ENCODE results near the gene ADAM19. TPM values are rescaled to one million over a fixed set of nuclear protein-coding genes. Genes with fewer than 3 reads are reported as not detected.
"Not testable (repeated sequence)": the region's sequence is repeated elsewhere in the genome, so short reads cannot be mapped to it uniquely, and the experiment has no call there.

Gene ADAM19
- total RNA-seq, 2 experiments from 2014 or later: 24.2 to 103 TPM

GRCh38 chr5:157485340-157485739 is 90.2 kb downstream of the ADAM19 start:
- Histone ChIP-seq H3K79me2 (ENCODE audit: insufficient read depth, low read depth, low read length) (no peaks in the 10 kb centered on the region), H3K4me1 (ENCODE audit: insufficient read depth, low read length, poor library complexity, severe bottlenecking) (peaks cover 65% of the 10 kb centered on the region), H4K20me1 (ENCODE audit: insufficient read depth, low read length) (no peaks in the 10 kb centered on the region), H3K36me3 (ENCODE audit: insufficient read depth, low read length) (peaks cover 62% of the 10 kb centered on the region), H3K9me3 (ENCODE audit: low read length) (no peaks in the 10 kb centered on the region), H3K4me3 (ENCODE audit: low read depth, low read length, poor library complexity, severe bottlenecking) (peak overlapping the region; percentile 22), H3K4me2 (ENCODE audit: low read length) (peak overlapping the region; percentile 82), H3K27ac (ENCODE audit: low read depth, low read length, poor library complexity, severe bottlenecking) (peak overlapping the region; percentile 96), H3K9me2 (ENCODE audit: insufficient read depth, low read length) (no peaks in the 10 kb centered on the region), H2AFZ (ENCODE audit: low read length) (no peak overlapping the region; the same call in 1 of the 2 replicates)
- intact Hi-C loops (cut with micrococcal nuclease; ENCODE audit: unreplicated experiment): loop anchor here (5.0 to 10.0 kb wide), 3 partner anchors 112 to 341 kb away; partner anchors contain the start of genes CYFIP2 and MED7
- TF ChIP-seq CTCF (conservative IDR thresholded peaks at IDR 0.05; ENCODE audit: low read length): no peak
- no peak for TF ChIP-seq EZH2phosphoT487 (IDR thresholded peaks at IDR 0.05; ENCODE audit: borderline replicate concordance, low read depth, low read length)
- ChIA-PET CTCF (ENCODE audit: unreplicated experiment) (interaction anchor here (0.9 to 2.3 kb wide), 7 partner anchors 11 to 233 kb away, joined by 3 to 10 read pairs (median 4); no protein-coding TSS in a partner anchor), POLR2A (interaction anchor here (0.5 to 4.8 kb wide), 16 partner anchors 10 to 1608 kb away, joined by 3 to 37 read pairs (median 5); partner anchors contain the start of gene MED7)
- DNase-seq (ENCODE audit: low spot score): no peak
- no TSS peak for BruUV-seq (replicated peaks)

GRCh38 chr5:157484768-157485167 is 90.8 kb downstream of the ADAM19 start:
- Histone ChIP-seq H3K4me3 (ENCODE audit: low read depth, low read length, poor library complexity, severe bottlenecking) (peak overlapping the region; percentile 1), H3K9me2 (ENCODE audit: insufficient read depth, low read length) (no peaks in the 10 kb centered on the region), H4K20me1 (ENCODE audit: insufficient read depth, low read length) (no peaks in the 10 kb centered on the region), H3K36me3 (ENCODE audit: insufficient read depth, low read length) (peaks cover 56% of the 10 kb centered on the region), H3K4me2 (ENCODE audit: low read length) (peak overlapping the region; percentile 82), H3K79me2 (ENCODE audit: insufficient read depth, low read depth, low read length) (no peaks in the 10 kb centered on the region), H3K9me3 (ENCODE audit: low read length) (no peaks in the 10 kb centered on the region), H3K27ac (ENCODE audit: low read depth, low read length, poor library complexity, severe bottlenecking) (peak overlapping the region; percentile 96), H2AFZ (ENCODE audit: low read length) (no peak overlapping the region), H3K4me1 (ENCODE audit: insufficient read depth, low read length, poor library complexity, severe bottlenecking) (peaks cover 65% of the 10 kb centered on the region)
- intact Hi-C loops (cut with micrococcal nuclease; ENCODE audit: unreplicated experiment): loop anchor here (5.0 to 10.0 kb wide), 3 partner anchors 113 to 340 kb away; partner anchors contain the start of genes CYFIP2 and MED7
- peak; percentile 66 for DNase-seq (ENCODE audit: low spot score)
- ChIA-PET POLR2A (interaction anchor here (0.5 to 4.8 kb wide), 12 partner anchors 10 to 1608 kb away, joined by 3 to 37 read pairs (median 5); partner anchors contain the start of genes CLINT1 and MED7), CTCF (ENCODE audit: unreplicated experiment) (interaction anchor here (0.9 to 2.3 kb wide), 4 partner anchors 12 to 234 kb away, joined by 3 to 10 read pairs (median 5); no protein-coding TSS in a partner anchor)
- TF ChIP-seq CTCF (conservative IDR thresholded peaks at IDR 0.05; ENCODE audit: low read length) (no peak), EZH2phosphoT487 (IDR thresholded peaks at IDR 0.05; ENCODE audit: borderline replicate concordance, low read depth, low read length) (no peak)
- TSS peak; percentile 5 for BruUV-seq (replicated peaks)

- H3K4me3 ChIP-seq (ENCODE audit: low read depth, low read length, poor library complexity, severe bottlenecking); H3K9me2 ChIP-seq (ENCODE audit: insufficient read depth, low read length); H3K9me3 ChIP-seq (ENCODE audit: low read length); H3K79me2 ChIP-seq (ENCODE audit: insufficient read depth, low read depth, low read length); DNase-seq (ENCODE audit: low spot score); H4K20me1 ChIP-seq (ENCODE audit: insufficient read depth, low read length); H3K4me2 ChIP-seq (ENCODE audit: low read length); H2AFZ ChIP-seq (ENCODE audit: low read length); POLR2A ChIA-PET; H3K27ac ChIP-seq (ENCODE audit: low read depth, low read length, poor library complexity, severe bottlenecking); BruUV-seq (replicated peaks); CTCF ChIA-PET (ENCODE audit: unreplicated experiment): not testable (repeated sequence)
- intact Hi-C loops (cut with micrococcal nuclease; ENCODE audit: unreplicated experiment): loop anchor here (10.0 kb wide), 1 partner anchor 338 kb away; the partner anchor contains the start of gene MED7
- Histone ChIP-seq H3K4me1 (ENCODE audit: insufficient read depth, low read length, poor library complexity, severe bottlenecking) (peaks cover 65% of the 10 kb centered on the region), H3K36me3 (ENCODE audit: insufficient read depth, low read length) (peaks cover 39% of the 10 kb centered on the region)
Measured at GRCh38 chr5:157482702-157483101, 92.9 kb downstream of the ADAM19 start.
